HG03571 (cell line): Measurements from ENCODE around the gene CECR2.

Experiments
- ATAC-seq: cut with Tn5 transposase; IDR thresholded peaks from one replicate; pipeline ENCODE4 v1.9.1; 2021; ENCODE audit not compliant: unreplicated experiment

CECR2 gene

GRCh38 chr22:17444204-17444504 lies 74.9 kb downstream of the CECR2 start:
- ATAC-seq: no peak

- no peak for ATAC-seq
Measured at GRCh38 chr22:17446698-17447097, 77.4 kb downstream of the CECR2 start.

- no peak for ATAC-seq
Measured at GRCh38 chr22:17451316-17451715, 82.1 kb downstream of the CECR2 start.

GRCh38 chr22:17460895-17461294 lies 91.6 kb downstream of the CECR2 start:
- ATAC-seq: no peak

GRCh38 chr22:17470880-17471500 lies 101.7 kb downstream of the CECR2 start:
- ATAC-seq: no peak

- no peak for ATAC-seq
Measured at GRCh38 chr22:17471886-17472535, 102.8 kb downstream of the CECR2 start.

- no peak for ATAC-seq
Measured at GRCh38 chr22:17472932-17473331, 103.7 kb downstream of the CECR2 start.

GRCh38 chr22:17475318-17476230 lies 106.3 kb downstream of the CECR2 start:
- ATAC-seq: no peak

GRCh38 chr22:17476838-17477237 lies 107.6 kb downstream of the CECR2 start:
- ATAC-seq: no peak

- ATAC-seq: no peak
Measured at GRCh38 chr22:17477391-17477833, 108.2 kb downstream of the CECR2 start.

- ATAC-seq: no peak
Measured at GRCh38 chr22:17479135-17479534, 109.9 kb downstream of the CECR2 start.

- no peak for ATAC-seq
Measured at GRCh38 chr22:17481424-17481823, 112.2 kb downstream of the CECR2 start.

- no peak for ATAC-seq
Measured at GRCh38 chr22:17483688-17484372, 114.6 kb downstream of the CECR2 start.

GRCh38 chr22:17484608-17485007 lies 115.3 kb downstream of the CECR2 start:
- no peak for ATAC-seq

GRCh38 chr22:17486313-17486712 lies 117.1 kb downstream of the CECR2 start:
- ATAC-seq: no peak

- no peak for ATAC-seq
Measured at GRCh38 chr22:17486719-17487118, 117.5 kb downstream of the CECR2 start.

GRCh38 chr22:17489101-17489500 lies 119.8 kb downstream of the CECR2 start:
- ATAC-seq: no peak

GRCh38 chr22:17491090-17491640 lies 121.9 kb downstream of the CECR2 start:
- no peak for ATAC-seq

- no peak for ATAC-seq
Measured at GRCh38 chr22:17492247-17492646, 123.0 kb downstream of the CECR2 start.

GRCh38 chr22:17493419-17493981 lies 124.2 kb downstream of the CECR2 start:
- ATAC-seq: no peak

GRCh38 chr22:17496841-17497240 lies 127.6 kb downstream of the CECR2 start:
- no peak for ATAC-seq
